Keratinocyte (primary cell): Measurements from ENCODE around the gene NR6A1. TPM values are rescaled to one million over a fixed set of nuclear protein-coding genes. Genes with fewer than 3 reads are reported as not detected.

Experiments used
- DNase-seq: peaks from one replicate; pipeline ENCODE4 v3.0.0-alpha.2; 2011; ENCODE audit warnings: low read depth, missing footprints, low spot score
- FAIRE-seq: peaks from 2 replicates; lab custom pipeline; 2011; peaks lifted over from hg19 to GRCh38; lab: Jason Lieb, UNC
- H2AFZ ChIP-seq: 2 replicates; pipeline ENCODE4 v1.6.0; 2012; ENCODE audit warnings: low read length, control low read depth, inconsistent platforms; ENCODE audit not compliant: control insufficient read depth
- H3K27ac ChIP-seq: 2 replicates; pipeline ENCODE4 v1.5.1; 2011; ENCODE audit warnings: low read length; ENCODE audit not compliant: control insufficient read depth, insufficient read depth
- H3K27me3 ChIP-seq: 3 replicates; pipeline ENCODE4 v1.6.0; 2011; ENCODE audit warnings: low read length; ENCODE audit not compliant: control insufficient read depth, insufficient read depth; ENCODE audit errors: extremely low read depth
- H3K36me3 ChIP-seq, 2 experiments: 2 replicates in 1 of 2; 3 replicates in 1 of 2; pipeline ENCODE4 v1.5.1; 2011; ENCODE audit warnings: low read length in 2 of 2, mild to moderate bottlenecking in 1 of 2; ENCODE audit not compliant: control insufficient read depth in 2 of 2, insufficient read depth in 2 of 2; ENCODE audit errors: extremely low read depth in 1 of 2
- H3K4me1 ChIP-seq: 3 replicates; pipeline ENCODE4 v1.5.1; 2011; ENCODE audit warnings: low read length; ENCODE audit not compliant: control insufficient read depth, insufficient read depth; ENCODE audit errors: extremely low read depth
- H3K4me2 ChIP-seq: 3 replicates; pipeline ENCODE4 v1.6.0; 2011; ENCODE audit warnings: low read depth, low read length; ENCODE audit not compliant: control insufficient read depth, insufficient read depth; ENCODE audit errors: extremely low read depth
- H3K4me3 ChIP-seq, 3 experiments: fragments of 200-600 bp in 1 of 3; sonication (generic) in 1 of 3; 2 replicates in 2 of 3; 3 replicates in 1 of 3; pipeline ENCODE4 v1.5.1; 2011 to 2016; ENCODE audit warnings: low read length in 3 of 3, mild to moderate bottlenecking in 3 of 3, control low read depth in 2 of 3, inconsistent platforms in 1 of 3, low read depth in 1 of 3, mixed read lengths in 1 of 3, mixed run types in 1 of 3, moderate library complexity in 1 of 3; ENCODE audit not compliant: control insufficient read depth in 2 of 3, insufficient read depth in 2 of 3; ENCODE audit errors: extremely low read depth in 1 of 3
- H3K79me2 ChIP-seq: 2 replicates; pipeline ENCODE4 v1.6.0; 2012; ENCODE audit warnings: low read length; ENCODE audit not compliant: control insufficient read depth, insufficient read depth
- H3K9ac ChIP-seq: 3 replicates; pipeline ENCODE4 v1.6.0; 2011; ENCODE audit warnings: low read length; ENCODE audit not compliant: control insufficient read depth, insufficient read depth; ENCODE audit errors: extremely low read depth
- H3K9me1 ChIP-seq: 3 replicates; pipeline ENCODE4 v1.6.0; 2011; ENCODE audit warnings: low read length; ENCODE audit not compliant: control insufficient read depth, insufficient read depth; ENCODE audit errors: extremely low read depth
- H3K9me3 ChIP-seq: 2 replicates; pipeline ENCODE4 v1.5.1; 2012; ENCODE audit warnings: low read depth, low read length; ENCODE audit not compliant: control insufficient read depth
- H4K20me1 ChIP-seq: 3 replicates; pipeline ENCODE4 v1.6.0; 2011; ENCODE audit warnings: low read length; ENCODE audit not compliant: control insufficient read depth, insufficient read depth; ENCODE audit errors: extremely low read depth
- CTCF ChIP-seq, 3 experiments: IDR thresholded peaks in 1 of 3; conservative IDR thresholded peaks in 1 of 3; optimal IDR thresholded peaks in 1 of 3; 2 replicates in 2 of 3; 3 replicates in 1 of 3; pipeline versions ENCODE3 to v1.5.1; 2011; ENCODE audit warnings: low read length in 3 of 3, mild to moderate bottlenecking in 3 of 3, moderate library complexity in 2 of 3, control low read depth in 1 of 3, inconsistent platforms in 1 of 3; ENCODE audit not compliant: insufficient read depth in 2 of 3; ENCODE audit errors: extremely low read depth in 1 of 3
- EZH2 ChIP-seq: IDR thresholded peaks from one replicate; pipeline ENCODE4 v1.6.1; 2012; ENCODE audit warnings: inconsistent platforms, mild to moderate bottlenecking, low read length, moderate library complexity
- dilution Hi-C: fragments of 300-500 bp; cut with MboI; formaldehyde crosslinking; loops from one replicate; pipeline ENCODE4 v1.7.0; 2020; ENCODE audit warnings: low sequenced_read_pairs; ENCODE audit not compliant: extremely low pct_ligation_motif_present
- polyA plus RNA-seq, 5 experiments: library from polyadenylated mRNA; depleted of rRNA in 3 of 5; stranded (reverse) in 3 of 5; stranded (forward) in 1 of 5; unstranded in 1 of 5; fragments of >200 nt; gene quantifications; 1 replicate in 1 of 5; 2 replicates in 3 of 5; 3 replicates in 1 of 5; pipeline versions ENCODE4 v1.2.1 to v1.2.3, GENCODE V29; 2011 to 2012; ENCODE audit warnings: missing spikeins in 2 of 5, low read depth in 1 of 5, low replicate concordance in 1 of 5

The NR6A1 gene
- polyA plus RNA-seq, 1 donor (not counting 4 experiments of a cell fraction or from before 2014, with no cell fraction given): 1.8 TPM

- Histone ChIP-seq H3K79me2 (no peaks in the 10 kb centered on the region), H4K20me1 (peaks cover 5% of the 10 kb centered on the region), H3K4me1 (peaks cover 24% of the 10 kb centered on the region), H3K9me1 (no peaks in the 10 kb centered on the region), H2AFZ (no peak overlapping the region), H3K27ac (no peak overlapping the region), H3K9ac (no peak overlapping the region), H3K36me3 (no peaks in the 10 kb centered on the region), H3K4me2 (peak overlapping the region; percentile 30), H3K4me3 (no peak overlapping the region), H3K27me3 (peaks cover 20% of the 10 kb centered on the region), H3K9me3 (no peaks in the 10 kb centered on the region)
- dilution Hi-C loops: no loop called here
- TF ChIP-seq CTCF (optimal IDR thresholded peaks at IDR 0.05 in 1 of 3, IDR thresholded peaks at IDR 0.05 in 1 of 3, conservative IDR thresholded peaks at IDR 0.05 in 1 of 3; ENCODE audit: extremely low read depth in 1 of 3, insufficient read depth in 2 of 3, low read length in 3 of 3) (no peak), EZH2 (no peak)
- no peak for DNase-seq
- no peak for FAIRE-seq
Observed at GRCh38 chr9:124780060-124780756, 9.1 kb upstream of the NR6A1 start.

DNA sequence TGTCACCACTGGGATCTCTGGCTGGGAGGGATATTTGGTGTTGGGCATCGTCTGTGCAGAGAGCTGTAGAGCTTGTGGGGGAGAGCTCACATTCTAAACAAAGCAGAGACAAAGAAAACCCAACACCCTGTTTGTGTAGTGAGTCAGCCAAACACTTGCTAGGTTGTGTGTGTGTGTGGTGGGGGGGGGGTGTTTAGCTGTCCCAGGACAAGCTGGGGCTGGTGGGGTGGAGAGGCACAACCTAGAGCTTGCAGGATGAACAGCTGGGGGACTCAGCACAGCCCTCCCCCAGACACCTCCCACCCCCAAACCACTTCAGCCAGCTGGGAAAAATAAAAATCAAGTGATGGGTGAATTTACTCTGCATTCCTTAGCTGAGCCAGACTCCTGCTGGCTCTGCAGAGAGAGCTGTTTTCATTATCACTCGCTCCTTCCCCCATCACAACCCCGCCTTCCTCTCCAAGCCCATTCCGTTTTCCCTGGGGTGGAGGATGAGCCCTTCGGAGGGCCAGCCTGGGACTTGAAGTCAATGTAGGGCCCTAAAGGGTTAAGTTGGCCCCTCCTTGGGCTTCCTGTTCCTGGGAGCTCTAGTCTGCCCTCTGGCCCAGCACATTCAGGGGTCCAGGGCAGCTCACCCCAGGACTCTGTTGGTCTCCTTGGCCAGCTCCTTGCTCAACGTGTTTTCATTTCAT lies 8.4 kb upstream of the NR6A1 start:
- peak; percentile 81 for FAIRE-seq

More for the DNA sequence above, 8.4 kb upstream of the NR6A1 start:
- no peaks in the 10 kb centered on the region for H3K9me3 ChIP-seq
- peaks cover 22% of the 10 kb centered on the region for H3K4me1 ChIP-seq
- H3K79me2 ChIP-seq: no peaks in the 10 kb centered on the region
- H4K20me1 ChIP-seq: peaks cover 5% of the 10 kb centered on the region
- no peak overlapping the region for H3K27ac ChIP-seq
- DNase-seq: peak; percentile 62
- no peaks in the 10 kb centered on the region for H3K36me3 ChIP-seq
- H3K4me2 ChIP-seq: peak overlapping the region; percentile 30
- dilution Hi-C loops: no loop called here
- TF ChIP-seq EZH2 (no peak), CTCF (optimal IDR thresholded peaks at IDR 0.05 in 1 of 3, IDR thresholded peaks at IDR 0.05 in 1 of 3, conservative IDR thresholded peaks at IDR 0.05 in 1 of 3; ENCODE audit: extremely low read depth in 1 of 3, insufficient read depth in 2 of 3, low read length in 3 of 3) (no peak)
- no peak overlapping the region for H3K4me3 ChIP-seq
- no peak overlapping the region for H2AFZ ChIP-seq
- H3K27me3 ChIP-seq: peaks cover 20% of the 10 kb centered on the region
- no peaks in the 10 kb centered on the region for H3K9me1 ChIP-seq
- no peak overlapping the region for H3K9ac ChIP-seq
